Measurements from ENCODE around the gene FMOD. TPM values are rescaled to one million over a fixed set of nuclear protein-coding genes. Genes with fewer than 3 reads are reported as not detected.

FMOD gene
- 272 TPM for total RNA-seq

DNA sequence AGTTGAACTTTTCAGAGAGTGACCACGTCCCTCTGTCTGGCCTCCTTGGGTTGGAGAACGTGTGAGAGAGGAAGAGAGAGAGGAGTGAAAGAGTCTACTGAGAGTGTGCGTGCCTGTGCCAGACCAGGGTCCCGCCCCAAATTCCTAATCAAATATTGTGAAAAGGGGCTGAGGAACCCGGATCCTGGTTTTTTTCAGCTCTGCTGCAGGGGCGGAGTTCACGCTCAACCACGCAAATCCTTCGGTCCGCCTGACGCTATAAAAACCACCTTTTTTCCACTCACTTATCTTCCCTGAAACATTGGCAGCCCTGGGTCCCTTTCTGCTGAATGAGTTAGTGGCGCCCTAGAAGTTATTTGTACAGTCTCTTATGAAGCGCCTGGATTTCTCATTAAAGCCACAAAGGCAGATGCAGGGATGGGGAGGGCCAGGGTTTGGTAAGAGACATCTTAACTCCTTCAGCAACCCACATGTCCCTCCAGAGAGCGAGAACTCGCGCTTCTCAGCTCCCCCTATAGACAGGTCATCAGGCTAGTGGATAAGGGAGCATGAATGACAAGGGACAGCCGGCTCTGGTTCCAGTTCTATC lies at the start of gene FMOD:
FMOD (minus strand) TSS at position 86 of the 589 bp plus-strand sequence. CDS start 2,852 bp downstream, outside the sequence.
- peak; percentile 70 for DNase-seq (ENCODE audit: low spot score)

DNA sequence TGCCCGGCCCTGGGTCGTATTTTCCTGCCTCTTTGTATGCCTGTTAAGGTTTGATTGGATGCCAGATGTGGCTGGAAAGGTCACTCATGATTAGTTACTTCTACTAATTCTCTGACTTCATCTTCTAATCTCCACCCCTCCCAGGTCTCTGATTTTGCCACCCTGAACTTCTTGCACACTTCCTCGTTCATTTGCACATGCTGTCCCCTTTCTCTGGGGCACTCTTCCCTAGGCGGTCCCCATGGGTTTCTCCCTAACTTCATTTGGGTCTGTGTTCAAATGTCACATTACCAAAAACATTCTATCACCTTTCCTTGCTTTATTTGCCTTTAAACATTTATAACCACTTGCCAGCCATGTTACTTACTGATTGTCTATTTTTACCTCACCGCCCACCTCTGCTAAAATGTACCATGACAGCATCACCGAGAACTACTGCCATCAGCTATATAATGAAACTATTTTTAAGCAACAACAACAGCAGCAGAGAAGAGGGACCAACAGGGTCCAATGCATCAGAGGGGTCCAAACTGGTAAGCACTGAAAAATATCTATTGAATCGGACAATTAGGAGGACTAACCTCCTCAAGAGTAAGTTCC lies 45.8 kb upstream of the FMOD start:
- DNase-seq (ENCODE audit: low spot score) = no peak

DNA sequence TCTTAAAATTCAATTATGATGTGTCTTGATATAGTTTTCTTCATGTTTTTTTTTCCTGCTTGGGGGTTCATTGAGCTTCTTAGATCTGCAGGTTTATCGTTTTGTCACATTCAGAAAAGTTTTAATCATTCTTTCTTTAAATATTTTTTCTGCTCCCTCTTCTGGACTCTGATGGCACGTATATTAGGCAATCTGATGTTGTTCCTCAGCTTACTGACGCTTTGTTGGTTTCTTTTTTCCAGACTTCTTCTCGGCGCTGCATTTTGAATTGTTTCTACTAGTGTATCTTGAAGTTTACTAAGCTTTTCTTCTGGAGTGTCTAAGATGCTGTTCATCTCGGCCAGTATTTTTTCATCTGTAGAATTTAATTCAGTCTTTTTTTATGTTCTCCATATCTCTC lies 44.8 kb upstream of the FMOD start:
- DNase-seq (ENCODE audit: low spot score) = no peak

DNA sequence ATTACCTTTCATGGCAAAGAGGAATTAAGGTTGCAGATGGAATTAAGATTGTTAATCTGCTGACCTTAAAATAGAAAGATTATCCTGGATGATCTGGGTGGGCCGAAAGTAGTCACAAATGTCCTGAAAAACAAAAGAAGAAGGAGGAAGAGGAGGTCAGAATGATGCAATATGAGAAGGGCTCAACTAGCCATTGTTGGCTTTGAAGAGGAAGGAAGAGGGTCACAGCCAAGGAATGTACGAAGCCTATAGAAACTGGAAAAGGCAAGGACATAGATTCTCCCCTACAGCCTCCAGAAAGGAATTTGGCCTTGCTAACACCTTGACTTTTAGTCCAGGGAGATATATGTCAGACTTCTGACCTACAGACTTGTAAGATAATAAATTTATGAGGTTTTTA lies 39.4 kb upstream of the FMOD start:
- DNase-seq (ENCODE audit: low spot score) = no peak

DNA sequence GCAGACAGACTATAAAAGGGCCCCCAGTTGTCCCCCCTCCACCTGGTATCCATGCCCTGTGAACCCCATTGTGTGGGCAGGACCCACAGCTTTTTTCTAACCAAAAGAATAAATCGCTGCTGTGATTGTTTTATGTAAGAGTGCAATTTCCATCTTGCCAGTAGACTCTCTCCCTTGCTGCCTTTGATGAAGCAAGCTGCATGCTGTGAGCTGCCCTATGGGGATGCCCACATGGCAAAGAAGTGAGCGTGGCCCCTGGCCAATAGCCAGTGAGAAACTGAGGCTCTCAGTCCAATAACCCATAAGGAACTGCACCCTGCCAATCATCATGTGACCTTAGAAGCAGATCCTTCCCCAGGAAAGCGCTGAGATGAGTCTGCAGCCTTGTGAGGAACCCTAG lies 37.8 kb upstream of the FMOD start:
- no peak for DNase-seq (ENCODE audit: low spot score)

DNA sequence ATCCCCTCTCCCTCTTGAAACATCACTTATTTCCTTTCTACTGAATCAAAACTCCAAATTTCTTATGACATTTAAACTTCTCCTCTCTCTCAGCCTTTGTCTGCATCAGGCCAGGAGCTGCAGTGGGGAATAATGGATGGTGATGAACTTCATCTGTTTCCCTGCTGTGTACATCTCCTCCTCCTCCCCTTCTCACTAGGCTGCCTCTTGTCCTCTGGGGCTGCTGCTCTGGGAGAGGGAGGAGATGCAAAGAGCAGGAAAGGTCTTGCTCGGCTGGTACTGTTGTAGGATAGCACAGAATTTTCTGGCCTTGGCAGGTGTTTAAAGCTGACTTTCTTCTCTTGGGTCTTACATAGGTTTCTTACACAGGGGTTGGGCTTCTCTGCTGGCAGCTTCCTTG lies 31.1 kb upstream of the FMOD start:
- no peak for DNase-seq (ENCODE audit: low spot score)

DNA sequence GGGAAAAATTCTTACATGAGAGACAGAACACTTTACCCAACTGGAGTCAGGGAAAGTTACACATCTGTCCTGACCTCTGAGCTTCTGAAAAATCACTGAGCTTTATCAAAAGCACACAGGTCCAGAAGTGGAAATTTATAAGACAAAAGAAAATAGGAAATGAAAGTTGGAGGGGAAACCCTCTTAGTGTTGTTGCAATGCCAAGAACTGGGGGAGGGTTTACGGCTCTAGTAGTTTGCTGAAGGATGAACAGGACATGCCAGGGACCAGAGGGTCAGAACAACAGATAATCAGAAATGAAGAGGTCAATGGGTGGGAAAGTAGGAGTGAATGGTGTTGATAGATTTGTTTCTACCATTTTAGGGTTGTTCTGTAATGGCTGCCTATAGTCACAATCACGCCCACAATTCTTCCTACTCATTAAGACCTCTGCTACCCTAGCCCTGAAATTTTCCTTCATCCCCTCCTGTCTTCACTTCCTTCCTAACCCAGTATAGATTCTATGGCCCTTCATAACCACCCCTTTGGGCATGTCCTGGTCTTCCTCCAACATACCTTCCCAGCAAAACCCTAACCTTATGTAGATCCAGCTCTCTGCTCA lies 30.3 kb upstream of the FMOD start:
- peak; percentile 9 for DNase-seq (ENCODE audit: low spot score)

DNA sequence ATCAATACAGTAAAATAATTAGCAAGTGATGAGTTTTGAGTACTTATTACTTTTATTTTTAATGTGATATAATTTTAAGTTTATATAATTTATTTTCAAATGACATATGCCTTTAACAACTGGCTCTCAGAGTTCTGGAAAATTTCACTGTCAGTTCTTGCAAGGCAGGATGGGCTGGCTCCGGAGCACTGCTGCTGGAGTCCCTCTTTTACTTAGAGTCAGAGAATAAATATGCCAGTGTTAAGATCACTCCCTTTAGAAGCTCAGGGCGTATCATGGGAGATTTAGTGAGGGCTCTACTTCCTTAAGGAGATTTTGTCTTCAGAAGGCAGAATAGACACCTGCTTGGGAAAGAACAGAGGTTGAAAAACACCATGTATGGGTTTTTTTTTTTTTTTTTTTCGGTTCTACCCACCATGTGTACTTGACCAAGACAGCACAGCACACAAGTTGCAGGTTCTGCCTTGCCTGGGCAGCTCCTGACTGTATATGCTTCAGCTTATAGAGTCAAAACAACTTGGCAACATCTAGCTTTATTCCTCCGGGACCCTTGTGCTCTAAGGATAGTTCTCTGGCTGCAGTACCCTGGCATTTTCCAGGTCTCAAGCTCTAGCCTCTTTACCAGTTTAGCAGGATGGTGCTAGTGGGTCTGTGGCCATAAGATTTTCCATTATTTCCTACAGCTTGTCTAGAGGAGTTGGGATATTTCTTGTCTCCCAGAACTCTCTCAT lies 29.7 kb upstream of the FMOD start:
- peak; percentile 7 for DNase-seq (ENCODE audit: low spot score)

DNA sequence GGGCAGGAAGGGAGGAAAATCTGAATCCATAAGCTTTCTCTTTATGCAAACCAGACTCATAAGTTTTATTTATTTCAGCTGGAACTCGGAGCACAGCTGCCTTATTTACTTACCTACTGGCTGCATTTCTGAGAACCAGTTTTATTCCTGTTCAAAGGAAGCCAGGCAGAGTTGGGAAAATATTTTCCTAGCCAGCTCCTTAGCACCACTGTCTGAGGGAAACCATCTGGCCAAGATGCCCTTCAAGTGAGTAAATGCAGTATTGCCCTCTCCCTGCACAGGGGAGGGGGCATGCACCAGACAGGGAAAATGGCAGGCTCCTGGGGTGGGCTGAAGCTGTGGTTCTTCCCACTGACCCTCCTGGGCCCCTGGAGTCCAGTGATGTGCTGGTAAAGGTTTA lies 28.9 kb upstream of the FMOD start:
- DNase-seq (ENCODE audit: low spot score) = no peak

DNA sequence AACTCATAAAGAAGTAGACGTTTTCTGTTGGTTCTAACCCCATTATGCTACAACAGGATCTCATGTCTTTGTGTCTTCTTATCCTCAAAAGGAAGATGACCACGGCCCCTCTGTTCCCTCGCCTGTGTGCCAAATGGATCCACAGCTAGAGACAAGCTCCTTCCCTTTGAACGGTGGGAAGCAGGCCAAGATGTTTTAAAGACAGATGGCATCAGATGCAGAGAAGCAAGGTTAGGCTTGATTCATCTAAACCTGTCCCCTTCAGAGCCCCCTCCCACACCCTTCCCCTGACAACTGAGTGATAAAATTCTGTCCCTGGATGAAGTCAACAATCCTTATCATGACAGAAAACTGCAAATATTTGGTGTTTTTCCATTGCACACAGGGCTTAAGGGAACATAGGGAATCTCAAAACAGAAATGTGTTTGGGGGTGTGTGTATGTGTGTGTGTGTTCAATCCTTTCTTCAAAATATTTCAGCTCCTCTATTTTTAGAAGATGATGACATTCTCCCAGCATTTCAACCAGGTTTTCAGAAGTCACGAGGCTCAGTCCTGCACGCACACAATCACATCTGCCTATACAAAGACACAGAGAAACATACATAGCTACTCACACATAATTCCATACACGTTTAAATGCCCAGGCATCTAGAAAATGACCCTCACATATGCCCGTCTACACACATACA lies 27.8 kb upstream of the FMOD start:
- peak; percentile 9 for DNase-seq (ENCODE audit: low spot score)

DNA sequence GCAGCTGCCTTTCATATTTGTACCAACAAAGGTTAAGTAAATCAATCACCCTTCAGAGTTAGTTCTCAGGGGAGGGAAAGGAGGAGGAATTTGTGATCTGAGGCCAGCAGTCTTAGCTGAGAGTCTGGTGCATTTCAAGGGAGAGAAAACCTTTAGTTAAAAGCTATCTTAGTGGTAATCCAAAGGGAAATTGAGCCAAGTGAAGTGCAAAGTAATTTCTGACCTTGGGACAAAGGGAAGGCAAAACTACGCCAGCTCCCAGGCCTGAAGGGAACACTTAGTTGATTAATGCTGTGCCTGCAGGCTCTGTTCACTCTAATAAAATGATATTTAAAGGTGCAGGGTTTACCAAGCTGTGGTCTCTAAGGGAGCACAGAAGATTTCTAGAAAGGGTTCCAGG lies 23.1 kb upstream of the FMOD start:
- no peak for DNase-seq (ENCODE audit: low spot score)

DNA sequence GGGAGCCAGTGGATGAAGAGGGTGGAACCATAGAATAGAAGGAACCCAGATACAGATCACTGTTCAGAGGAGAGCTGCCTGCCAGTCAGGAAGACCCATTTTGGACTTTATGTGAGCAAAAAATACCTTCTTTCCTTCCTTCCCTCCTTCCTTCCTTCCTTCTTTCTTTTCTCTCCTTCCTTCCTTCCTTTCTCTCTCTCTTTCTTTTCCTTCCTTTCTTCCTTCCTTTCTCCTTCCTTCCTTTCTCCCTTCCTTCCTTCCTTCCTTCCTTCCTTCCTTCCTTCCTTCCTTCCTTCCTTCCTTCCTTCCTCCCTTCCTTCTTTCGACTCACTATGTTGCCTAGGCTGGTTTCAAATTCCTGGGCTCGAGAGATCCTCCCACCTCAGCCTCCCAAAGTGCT lies 22.1 kb upstream of the FMOD start:
- DNase-seq (ENCODE audit: low spot score) = no peak

DNA sequence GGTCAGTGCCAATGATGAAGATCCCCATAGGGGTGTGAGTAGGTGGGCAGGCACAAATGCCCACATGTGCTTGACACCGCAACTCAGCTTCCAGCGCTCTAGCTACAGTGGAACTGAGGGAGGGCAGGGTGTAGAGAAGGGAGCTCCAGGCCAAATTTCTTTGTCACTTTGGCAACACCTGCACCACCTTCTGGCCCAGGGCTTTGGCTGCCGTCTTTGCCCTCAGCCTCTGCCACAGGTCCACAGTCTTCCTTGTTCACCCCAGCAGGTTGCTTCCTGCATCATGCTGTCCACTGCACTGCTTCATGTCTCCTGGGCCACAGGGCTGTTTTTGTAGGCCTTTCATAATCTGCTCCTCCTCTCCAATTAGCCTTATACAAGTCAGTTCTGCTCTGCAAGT lies 20.4 kb upstream of the FMOD start:
- DNase-seq (ENCODE audit: low spot score) = no peak

DNA sequence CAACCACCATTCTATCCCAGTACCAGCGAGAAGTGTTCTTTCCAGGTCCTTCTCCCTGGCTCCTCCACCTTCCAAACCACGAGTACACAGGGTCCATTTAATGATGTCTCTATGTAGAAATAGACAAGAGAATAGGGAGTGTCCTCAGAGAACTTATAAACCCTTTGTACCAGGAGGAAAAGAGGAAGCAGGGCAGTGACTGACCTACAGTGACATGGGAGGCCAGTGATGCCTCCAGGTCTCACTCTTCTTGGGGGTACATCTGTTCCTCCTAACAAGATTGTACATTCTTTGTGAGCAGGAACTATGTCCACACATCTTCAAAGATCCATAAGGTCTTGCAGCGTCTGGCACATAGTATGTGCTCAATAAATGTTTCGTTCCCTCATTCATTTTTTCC lies 18.7 kb upstream of the FMOD start:
- no peak for DNase-seq (ENCODE audit: low spot score)

DNA sequence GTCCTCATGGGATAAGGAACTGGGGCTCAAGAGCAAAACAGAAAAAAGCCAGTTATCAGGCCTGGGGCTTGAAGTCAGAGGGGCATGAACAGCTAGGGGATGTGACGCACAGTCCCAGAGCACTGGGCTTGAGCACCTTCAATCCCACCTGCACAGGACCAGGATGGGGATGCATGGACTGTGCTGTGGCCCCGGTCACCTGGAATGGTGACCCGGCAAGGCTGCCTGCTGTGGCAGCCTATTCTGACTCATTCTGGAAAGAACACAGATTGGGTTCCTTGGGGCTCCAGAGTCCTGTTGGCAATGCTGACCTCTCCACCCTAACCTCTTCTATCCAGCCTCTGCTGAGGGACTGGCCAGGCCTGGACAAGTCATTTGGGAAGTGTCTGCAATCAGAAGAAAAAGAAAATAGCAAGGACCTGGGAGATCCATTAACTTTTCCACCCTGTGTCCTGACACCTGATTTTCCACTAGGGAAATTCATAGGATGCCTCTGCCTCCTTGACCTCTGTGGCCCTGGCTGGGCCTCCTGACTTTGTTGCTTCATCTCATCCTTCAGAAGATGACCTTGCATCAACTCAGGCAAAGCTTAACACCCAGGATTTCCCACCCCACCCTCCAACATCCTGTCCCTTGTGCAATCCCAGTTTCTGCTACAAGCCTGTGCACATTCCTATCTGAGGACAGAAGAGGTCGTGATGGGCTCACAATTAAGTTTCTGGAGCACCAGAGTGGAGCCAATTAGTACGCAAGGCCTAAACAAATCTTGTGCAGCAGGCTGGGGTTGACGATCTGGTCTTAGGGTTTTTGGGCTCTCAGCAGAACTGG lies 17.9 kb upstream of the FMOD start:
- peak; percentile 49 for DNase-seq (ENCODE audit: low spot score)

DNA sequence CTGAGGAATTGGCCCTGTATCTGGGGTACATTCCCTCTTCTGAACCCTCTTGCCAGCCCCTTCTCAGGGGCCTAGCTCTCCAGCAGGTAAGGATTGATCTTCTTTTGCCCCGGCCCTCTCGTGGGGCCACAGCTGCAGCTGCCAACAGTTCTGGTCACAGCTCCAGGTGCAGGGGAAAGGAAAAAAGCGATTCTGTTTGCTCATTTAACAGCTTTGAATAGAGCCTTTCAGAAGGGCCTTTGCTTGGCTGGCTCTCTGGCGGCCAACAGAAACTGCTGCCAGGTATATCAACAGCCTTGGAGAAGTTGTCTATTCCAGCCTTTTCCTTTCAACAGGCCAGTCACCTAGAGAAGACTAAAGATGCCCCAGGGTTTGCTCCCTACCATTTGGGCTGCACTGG lies 16.1 kb upstream of the FMOD start:
- no peak for DNase-seq (ENCODE audit: low spot score)

DNA sequence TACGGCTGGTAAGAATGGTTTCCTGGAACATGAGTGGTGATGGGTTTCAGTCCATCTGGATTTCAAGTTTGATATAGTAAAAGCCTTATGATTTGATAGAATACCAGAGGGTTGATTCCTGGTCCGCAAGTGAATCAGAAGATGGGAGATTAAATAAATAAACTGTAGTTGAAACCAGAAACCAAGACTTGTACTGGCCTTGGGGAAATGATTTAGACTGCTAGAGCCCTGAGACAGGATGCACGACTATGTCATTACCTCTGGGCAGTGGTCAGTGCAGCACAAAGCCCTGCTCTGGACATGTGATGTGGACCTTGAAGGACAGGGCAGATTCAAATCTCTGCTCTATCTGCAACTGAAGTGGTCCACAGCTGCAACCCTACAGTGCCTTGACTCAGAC lies 15.6 kb upstream of the FMOD start:
- DNase-seq (ENCODE audit: low spot score) = no peak

DNA sequence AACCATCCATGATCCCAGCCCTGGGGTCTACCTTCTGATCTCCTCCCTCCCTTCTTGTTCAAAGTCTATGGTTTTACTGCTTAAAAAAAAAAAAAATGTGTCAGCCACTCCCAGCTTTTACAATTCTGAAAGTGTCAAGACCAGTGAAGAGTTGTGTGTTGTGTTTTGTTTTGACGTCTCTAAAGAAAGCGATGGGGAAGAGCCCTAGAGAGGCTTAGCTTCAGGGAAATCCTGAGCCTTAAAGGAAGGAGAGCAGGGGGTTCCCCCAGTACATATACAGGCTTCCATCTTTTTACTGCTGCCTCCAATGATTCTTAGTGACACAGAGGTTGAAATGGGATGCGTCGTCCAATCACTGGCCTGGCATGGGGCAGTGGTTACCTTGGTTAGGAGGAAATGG lies 13.9 kb upstream of the FMOD start:
- no peak for DNase-seq (ENCODE audit: low spot score)

DNA sequence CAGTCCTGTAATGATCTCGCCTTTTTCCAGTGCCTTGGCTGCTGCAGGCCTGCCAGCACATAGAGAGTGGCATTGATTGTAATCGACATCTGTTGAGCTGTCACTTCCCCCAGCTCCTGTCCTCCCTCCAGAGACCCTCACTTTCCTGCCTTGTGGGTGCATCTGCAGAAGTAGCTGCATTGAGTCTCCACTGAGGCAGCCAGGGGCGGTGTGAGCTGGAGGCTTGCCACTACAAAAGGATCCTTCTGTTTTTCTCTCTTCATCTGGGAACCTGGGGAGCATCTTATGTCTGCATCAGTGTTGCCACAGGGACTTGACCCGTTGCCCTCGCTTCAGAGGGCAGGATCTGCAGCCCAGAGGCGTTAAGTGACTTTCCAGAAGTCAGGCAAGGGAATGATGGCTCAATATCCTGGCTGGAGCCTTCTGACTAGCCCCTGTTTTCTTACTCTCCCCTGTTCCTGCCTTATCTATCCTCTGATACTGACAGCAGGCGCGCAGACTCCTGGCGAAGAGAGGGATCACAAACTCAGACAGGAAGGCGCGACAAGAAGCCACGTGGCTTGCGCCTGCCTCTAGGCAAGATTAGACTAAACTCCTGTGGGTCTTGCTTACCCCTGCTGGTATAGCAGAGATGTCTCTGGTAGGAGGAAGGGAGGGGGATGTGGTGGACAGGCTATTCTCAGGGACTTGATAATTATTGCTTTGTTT lies 13.3 kb upstream of the FMOD start:
- no peak for DNase-seq (ENCODE audit: low spot score)

DNA sequence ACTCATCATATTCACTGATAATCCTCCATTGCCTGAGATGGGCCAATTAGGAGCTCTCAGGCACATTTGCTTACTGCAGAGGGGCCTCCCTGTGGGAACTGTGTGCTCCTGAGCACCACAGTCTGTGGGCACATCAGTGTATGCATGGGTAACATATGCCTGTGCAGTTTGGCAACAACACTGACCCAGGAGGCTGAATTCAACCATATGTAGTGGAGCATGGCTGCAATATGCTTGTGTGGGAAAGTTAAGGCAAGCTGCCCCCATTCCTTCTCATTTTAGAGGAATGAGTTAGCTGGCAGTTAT lies 11.8 kb upstream of the FMOD start:
- no peak for DNase-seq (ENCODE audit: low spot score)
